Measurements from ENCODE around the gene C17orf50. TPM values are rescaled to one million over a fixed set of nuclear protein-coding genes. Genes with fewer than 3 reads are reported as not detected.

The C17orf50 gene
- polyA plus RNA-seq, 1 donor (not counting 4 experiments of a cell fraction or from before 2014, with no cell fraction given), result not detected

- dilution Hi-C loops (cut with MboI; ENCODE audit: extremely low pct_ligation_motif_present, low sequenced_read_pairs), result no loop called here
- peak overlapping the region; percentile 80 for H3K9ac ChIP-seq (ENCODE audit: control insufficient read depth, extremely low read depth, insufficient read depth, low read length)
- H3K9me1 ChIP-seq (ENCODE audit: control insufficient read depth, extremely low read depth, insufficient read depth, low read length), result no peaks in the 10 kb centered on the region
- peak overlapping the region; percentile 54 for H2AFZ ChIP-seq (ENCODE audit: control insufficient read depth, low read length)
- H3K4me2 ChIP-seq (ENCODE audit: control insufficient read depth, extremely low read depth, insufficient read depth, low read depth, low read length), result peak overlapping the region; percentile 83
- no peaks in the 10 kb centered on the region for H4K20me1 ChIP-seq (ENCODE audit: control insufficient read depth, extremely low read depth, insufficient read depth, low read length)
- H3K79me2 ChIP-seq (ENCODE audit: control insufficient read depth, insufficient read depth, low read length), result no peaks in the 10 kb centered on the region
- H3K9me3 ChIP-seq (ENCODE audit: control insufficient read depth, low read depth, low read length), result no peaks in the 10 kb centered on the region
- no peak overlapping the region for H3K27ac ChIP-seq (ENCODE audit: control insufficient read depth, insufficient read depth, low read length)
- no peaks in the 10 kb centered on the region for H3K27me3 ChIP-seq (ENCODE audit: control insufficient read depth, extremely low read depth, insufficient read depth, low read length)
- peak overlapping the region in 2 of 3 experiments; percentile 66 to 79 for H3K4me3 ChIP-seq (ENCODE audit: control insufficient read depth in 2 of 3, extremely low read depth in 1 of 3, insufficient read depth in 2 of 3, low read depth in 1 of 3, low read length in 3 of 3)
- no peak for DNase-seq (ENCODE audit: low read depth, low spot score)
- no peak for FAIRE-seq
- H3K36me3 ChIP-seq (ENCODE audit: control insufficient read depth in 2 of 2, extremely low read depth in 1 of 2, insufficient read depth in 2 of 2, low read length in 2 of 2), result no peaks in the 10 kb centered on the region
- no peak for TF ChIP-seq EZH2 (IDR thresholded peaks at IDR 0.05; ENCODE audit: low read length)
- no peak for TF ChIP-seq CTCF (optimal IDR thresholded peaks at IDR 0.05 in 1 of 3, IDR thresholded peaks at IDR 0.05 in 1 of 3, conservative IDR thresholded peaks at IDR 0.05 in 1 of 3; ENCODE audit: extremely low read depth in 1 of 3, insufficient read depth in 2 of 3, low read length in 3 of 3)
- H3K4me1 ChIP-seq (ENCODE audit: control insufficient read depth, extremely low read depth, insufficient read depth, low read length), result peaks cover 38% of the 10 kb centered on the region
Measured at GRCh38 chr17:35795871-35796265, 35.2 kb downstream of the C17orf50 start.

GRCh38 chr17:35796942-35797341 is 36.3 kb downstream of the C17orf50 start:
- Histone ChIP-seq H3K79me2 (ENCODE audit: control insufficient read depth, insufficient read depth, low read length) (no peaks in the 10 kb centered on the region), H2AFZ (ENCODE audit: control insufficient read depth, low read length) (no peak overlapping the region), H3K9me1 (ENCODE audit: control insufficient read depth, extremely low read depth, insufficient read depth, low read length) (no peaks in the 10 kb centered on the region), H3K4me2 (ENCODE audit: control insufficient read depth, extremely low read depth, insufficient read depth, low read depth, low read length) (no peak overlapping the region), H3K27me3 (ENCODE audit: control insufficient read depth, extremely low read depth, insufficient read depth, low read length) (no peaks in the 10 kb centered on the region), H3K4me3 (ENCODE audit: control insufficient read depth in 2 of 3, extremely low read depth in 1 of 3, insufficient read depth in 2 of 3, low read depth in 1 of 3, low read length in 3 of 3) (no peak overlapping the region), H3K4me1 (ENCODE audit: control insufficient read depth, extremely low read depth, insufficient read depth, low read length) (peaks cover 27% of the 10 kb centered on the region), H3K27ac (ENCODE audit: control insufficient read depth, insufficient read depth, low read length) (no peak overlapping the region), H3K9me3 (ENCODE audit: control insufficient read depth, low read depth, low read length) (no peaks in the 10 kb centered on the region), H3K9ac (ENCODE audit: control insufficient read depth, extremely low read depth, insufficient read depth, low read length) (no peak overlapping the region), H3K36me3 (ENCODE audit: control insufficient read depth in 2 of 2, extremely low read depth in 1 of 2, insufficient read depth in 2 of 2, low read length in 2 of 2) (no peaks in the 10 kb centered on the region), H4K20me1 (ENCODE audit: control insufficient read depth, extremely low read depth, insufficient read depth, low read length) (no peaks in the 10 kb centered on the region)
- dilution Hi-C loops (cut with MboI; ENCODE audit: extremely low pct_ligation_motif_present, low sequenced_read_pairs), result no loop called here
- no peak for DNase-seq (ENCODE audit: low read depth, low spot score)
- no peak for FAIRE-seq
- TF ChIP-seq EZH2 (IDR thresholded peaks at IDR 0.05; ENCODE audit: low read length) (no peak), CTCF (optimal IDR thresholded peaks at IDR 0.05 in 1 of 3, IDR thresholded peaks at IDR 0.05 in 1 of 3, conservative IDR thresholded peaks at IDR 0.05 in 1 of 3; ENCODE audit: extremely low read depth in 1 of 3, insufficient read depth in 2 of 3, low read length in 3 of 3) (no peak)
